ENCODE data around the gene ERGIC3.

DNA sequence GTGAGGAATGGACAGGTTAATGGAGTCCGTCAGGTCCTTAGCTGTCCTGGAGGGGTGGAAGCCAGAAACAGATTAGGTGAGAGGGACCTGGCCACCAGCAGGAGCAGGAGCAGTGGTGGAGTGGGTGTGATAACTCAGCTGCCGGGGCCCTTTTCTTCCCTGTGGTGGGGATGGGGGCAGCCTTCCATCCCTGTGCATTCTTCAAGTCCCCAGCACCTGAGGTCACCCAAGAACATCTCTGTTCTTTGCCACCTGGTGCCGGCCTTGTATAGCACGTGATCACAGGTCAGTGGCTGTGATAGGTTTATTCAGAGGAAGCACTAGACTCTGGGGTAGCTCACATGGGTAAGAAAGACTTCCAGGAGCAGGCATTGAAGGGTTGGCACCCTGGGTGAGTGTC lies 16.6 kb downstream of the ERGIC3 start:
- TF ChIP-seq, protein P1, sequence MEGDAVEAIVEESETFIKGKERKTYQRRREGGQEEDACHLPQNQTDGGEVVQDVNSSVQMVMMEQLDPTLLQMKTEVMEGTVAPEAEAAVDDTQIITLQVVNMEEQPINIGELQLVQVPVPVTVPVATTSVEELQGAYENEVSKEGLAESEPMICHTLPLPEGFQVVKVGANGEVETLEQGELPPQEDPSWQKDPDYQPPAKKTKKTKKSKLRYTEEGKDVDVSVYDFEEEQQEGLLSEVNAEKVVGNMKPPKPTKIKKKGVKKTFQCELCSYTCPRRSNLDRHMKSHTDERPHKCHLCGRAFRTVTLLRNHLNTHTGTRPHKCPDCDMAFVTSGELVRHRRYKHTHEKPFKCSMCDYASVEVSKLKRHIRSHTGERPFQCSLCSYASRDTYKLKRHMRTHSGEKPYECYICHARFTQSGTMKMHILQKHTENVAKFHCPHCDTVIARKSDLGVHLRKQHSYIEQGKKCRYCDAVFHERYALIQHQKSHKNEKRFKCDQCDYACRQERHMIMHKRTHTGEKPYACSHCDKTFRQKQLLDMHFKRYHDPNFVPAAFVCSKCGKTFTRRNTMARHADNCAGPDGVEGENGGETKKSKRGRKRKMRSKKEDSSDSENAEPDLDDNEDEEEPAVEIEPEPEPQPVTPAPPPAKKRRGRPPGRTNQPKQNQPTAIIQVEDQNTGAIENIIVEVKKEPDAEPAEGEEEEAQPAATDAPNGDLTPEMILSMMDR (IDR thresholded peaks at IDR 0.05), result no peak
- TF ChIP-seq EZH2 (IDR thresholded peaks at IDR 0.05; ENCODE audit: borderline replicate concordance, insufficient read depth, low read depth, low read length, poor library complexity, severe bottlenecking), result no peak
